Anterior cingulate cortex (tissue), 58 donors: ENCODE measurements around the gene JRKL.
"Not testable (repeated sequence)": the region's sequence is repeated elsewhere in the genome, so short reads cannot be mapped to it uniquely, and the experiment has no call there.

Experiments
- DNase-seq, 58 donors: peaks; one replicate each; lab custom pipeline; 2025; lab: John Stamatoyannopoulos, UW

JRKL gene

DNA sequence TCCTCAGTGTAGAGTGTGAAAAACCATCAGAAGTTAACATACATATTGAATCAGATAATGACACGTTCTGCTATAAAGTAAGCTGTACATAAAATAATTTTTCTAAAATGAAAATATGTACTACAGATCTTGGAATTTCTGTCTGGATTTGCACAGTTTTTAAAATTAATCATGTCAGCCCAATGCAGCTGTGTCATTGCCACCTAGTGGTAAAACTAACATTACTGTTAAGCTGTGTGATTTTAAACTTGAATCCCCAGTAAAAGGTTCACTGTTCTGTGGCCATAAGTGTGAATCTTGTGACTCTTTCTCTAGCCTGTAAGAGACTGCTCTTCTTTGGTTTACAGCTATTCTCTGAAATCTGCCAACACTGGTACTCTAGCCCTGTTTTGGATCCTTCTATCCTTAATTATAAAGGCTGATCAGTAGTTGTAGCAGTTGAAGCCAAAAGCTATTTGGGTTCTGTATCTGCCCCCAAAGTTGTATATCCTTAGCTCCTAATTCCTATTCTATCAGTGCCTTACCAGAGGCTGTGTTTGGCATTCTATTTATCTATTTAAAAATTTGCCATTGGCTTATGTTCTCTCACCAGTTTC, 4.0 kb downstream of the JRKL start:
- peak in 3 of 58 donors; percentile 2 to 51 (median 42) for DNase-seq

DNA sequence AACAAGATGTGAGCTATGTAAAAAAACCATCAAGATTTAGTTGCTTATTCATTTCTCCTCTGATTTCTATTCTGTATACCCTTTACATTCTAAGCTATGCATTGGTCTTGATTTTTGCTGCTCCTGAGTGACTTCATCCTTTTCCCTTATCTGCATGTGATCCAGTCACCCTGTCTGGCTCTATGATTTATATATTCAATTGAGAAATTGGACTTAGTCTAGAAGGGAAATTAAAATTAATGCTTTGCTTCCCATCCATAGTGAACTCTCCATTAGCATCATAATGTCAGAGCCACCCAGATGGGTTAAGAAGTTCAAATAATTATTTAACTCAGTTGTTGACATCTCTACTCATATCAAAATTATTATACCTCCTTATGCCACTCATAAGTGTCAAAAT, 5.0 kb downstream of the JRKL start:
- no peak for DNase-seq

DNA sequence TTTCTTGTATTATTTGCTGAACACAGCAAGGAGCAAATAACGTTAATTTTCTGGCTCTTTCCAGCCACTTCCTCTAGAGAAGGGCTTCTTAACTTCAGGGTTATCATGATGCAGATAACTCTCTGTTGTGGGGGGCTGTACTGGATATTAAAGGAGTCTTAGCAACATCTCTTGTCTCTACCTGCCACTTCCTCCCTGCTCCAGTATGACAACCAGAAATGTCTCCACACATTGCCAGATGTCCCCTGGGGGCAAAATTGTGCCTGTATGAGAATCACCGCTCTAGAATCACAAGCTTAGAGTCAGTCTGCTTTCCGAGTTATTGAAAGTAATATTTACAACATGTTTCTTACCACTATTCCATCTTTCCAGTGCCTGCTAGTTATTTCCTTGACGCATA, 6.8 kb downstream of the JRKL start:
- no peak for DNase-seq

DNA sequence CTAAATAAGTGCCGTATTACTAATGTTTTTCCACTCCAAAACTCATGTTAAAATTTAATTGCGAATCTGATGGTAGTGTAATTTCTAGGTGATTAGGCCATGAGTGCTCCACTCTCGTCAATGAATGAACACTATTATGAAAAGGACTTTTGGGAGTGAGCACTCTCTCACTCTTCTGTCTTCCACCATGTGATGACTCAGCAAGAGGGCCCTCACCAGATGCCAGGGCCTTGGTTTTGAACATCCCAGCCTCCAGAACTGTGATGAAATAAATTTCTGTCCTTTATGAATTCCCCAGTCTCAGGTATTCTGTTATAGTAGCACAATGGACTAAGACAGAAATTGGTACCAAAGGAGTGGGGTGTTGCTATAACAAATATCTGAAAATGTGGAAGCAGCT, 8.1 kb downstream of the JRKL start:
- DNase-seq, result no peak

DNA sequence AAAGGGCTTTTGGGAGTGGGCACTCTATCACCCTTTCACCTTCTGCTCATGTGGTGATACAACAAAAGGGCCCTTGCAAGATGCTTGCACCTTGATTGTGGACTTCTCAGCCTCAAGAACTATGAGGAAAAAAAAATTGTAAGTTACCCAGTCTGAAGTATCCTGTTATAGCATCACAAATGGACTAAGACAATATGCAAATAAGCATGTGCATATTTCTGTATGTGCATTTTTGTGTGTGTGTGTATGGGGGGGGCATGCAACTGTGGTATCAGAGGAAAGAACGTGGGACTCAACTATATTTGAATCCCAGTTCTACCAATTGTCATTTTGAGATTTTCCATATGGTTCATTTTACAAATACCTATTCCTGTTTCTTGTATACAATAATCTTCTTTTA, 10.9 kb downstream of the JRKL start:
- DNase-seq, result no peak

DNA sequence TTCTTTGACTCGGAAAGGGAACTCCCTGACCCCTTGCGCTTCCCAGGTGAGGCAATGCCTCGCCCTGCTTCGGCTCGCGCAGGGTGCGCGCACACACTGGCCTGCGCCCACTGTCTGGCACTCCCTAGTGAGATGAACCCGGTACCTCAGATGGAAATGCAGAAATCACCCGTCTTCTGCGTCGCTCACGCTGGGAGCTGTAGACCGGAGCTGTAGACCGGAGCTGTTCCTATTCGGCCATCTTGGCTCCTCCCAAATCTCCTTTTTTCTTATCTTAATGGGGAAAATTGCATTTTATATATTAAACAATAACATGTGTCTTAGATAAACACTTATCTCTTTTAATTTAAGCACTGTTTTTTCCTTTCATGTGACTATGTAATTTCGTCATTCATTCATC, 21.6 kb downstream of the JRKL start:
- not testable (repeated sequence) for DNase-seq

DNA sequence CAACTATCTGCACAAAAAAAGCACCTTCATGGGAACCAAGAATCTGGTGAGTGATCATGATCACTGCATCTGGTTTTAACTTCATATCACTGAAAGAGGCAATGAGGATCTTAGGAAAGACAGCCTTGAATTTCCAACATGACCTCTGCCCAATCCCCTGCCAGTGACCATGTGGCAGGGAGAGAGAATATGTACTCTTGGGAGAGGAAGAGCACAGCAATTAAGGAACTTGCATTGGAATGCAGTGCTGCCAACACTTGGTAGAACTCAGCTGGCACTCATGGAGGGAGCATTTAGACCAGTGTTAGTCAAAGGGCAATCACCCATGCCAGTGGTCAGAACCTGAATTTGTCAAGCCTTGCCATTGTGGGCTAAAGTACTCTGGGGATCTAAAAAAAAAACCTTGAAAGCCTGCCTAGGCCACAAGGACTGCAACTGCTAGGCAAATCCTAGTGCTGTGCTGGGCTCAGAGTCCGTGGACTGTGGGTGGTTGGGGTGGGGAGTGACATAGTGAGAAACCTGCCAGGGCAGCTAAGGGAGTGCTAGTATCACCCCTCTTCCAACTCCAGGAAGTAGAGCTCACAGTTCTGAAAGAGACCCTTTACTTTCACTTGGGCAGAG, 23.1 kb downstream of the JRKL start:
- DNase-seq, result no peak

DNA sequence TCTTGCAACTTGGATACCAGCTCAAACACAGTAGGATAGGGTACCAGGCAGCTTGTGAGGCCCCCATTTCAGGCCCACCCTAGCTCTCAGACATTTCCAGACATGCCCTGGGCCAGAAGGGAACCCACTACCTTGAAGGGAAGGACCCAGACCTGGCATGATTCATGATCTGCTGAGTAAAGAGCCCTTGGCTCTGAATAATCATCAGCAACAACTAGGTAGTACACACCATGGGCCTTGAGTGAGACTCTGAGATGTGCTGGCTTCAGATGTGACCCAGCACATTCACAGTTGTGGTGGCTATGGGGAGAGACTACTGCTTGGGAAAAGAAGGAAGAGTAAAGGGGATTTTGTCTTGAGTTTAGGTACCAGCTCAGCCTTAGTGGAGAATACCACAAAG, 23.6 kb downstream of the JRKL start:
- DNase-seq, result no peak

DNA sequence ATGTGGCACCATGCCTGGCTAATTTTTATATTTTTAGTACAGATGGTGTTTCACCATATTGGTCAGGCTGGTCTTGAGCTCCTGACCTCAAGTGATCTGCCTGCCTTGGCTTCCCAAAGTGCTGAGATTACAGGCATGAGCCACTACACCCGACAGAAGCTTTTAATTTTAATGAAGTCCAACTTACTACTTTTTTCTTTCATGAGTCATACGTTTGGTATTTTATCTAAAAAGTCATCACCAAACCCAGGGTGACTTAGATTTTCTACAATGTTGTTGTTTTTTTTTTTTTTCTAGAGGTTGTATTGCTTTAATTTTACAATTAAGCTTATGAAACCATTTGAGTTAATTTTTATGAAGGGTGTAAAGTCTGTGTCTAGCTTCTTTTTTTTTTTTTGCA, 34.9 kb downstream of the JRKL start:
- no peak for DNase-seq

DNA sequence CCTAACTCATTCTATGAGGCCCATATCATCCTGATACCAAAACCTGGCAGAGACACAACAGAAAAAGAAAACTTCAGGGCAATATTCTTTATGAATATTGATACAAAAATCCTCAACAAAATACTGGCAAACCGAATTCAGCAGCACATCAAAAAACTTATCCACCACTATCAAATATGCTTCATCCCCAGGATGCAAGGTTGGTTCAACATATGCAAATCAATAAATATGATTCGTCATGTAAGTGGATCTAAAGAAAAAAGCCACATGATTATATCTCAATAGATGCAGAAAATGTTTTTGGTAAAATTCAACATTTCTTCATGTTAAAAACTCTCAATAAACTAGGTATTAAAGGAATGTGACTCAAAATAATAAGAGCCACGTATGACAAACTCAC, 40.9 kb downstream of the JRKL start:
- no peak for DNase-seq

DNA sequence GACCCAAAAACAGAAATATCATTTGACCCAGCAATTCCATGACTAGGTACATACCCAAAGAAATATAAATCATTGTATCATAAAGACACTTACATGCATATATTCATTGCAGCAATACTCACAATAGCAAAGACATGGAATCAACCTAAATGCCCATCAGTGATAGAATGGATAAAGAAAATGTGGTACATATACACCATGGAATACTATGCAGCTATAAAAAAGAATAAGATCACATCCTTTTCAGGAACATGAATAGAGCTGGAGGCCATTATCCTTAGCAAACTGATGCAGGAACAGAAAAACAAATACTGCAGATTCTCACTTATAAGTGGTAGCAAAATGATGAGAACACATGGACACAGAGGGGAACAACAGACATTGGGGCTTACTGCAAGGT, 42.8 kb downstream of the JRKL start:
- DNase-seq, result not testable (repeated sequence)
